T-helper 17 cell (primary cell): ENCODE data around the gene PCAT6. TPM values are rescaled to one million over a fixed set of nuclear protein-coding genes. Genes with fewer than 3 reads are reported as not detected.

Experiments
- ATAC-seq: fragments of 150-1000 bp; cut with Tn5 transposase; 2 replicates; pipeline ENCODE4 v1.10.0; 2021; ENCODE audit warnings: mild to moderate bottlenecking, moderate library complexity
- DNase-seq, 3 donors: peaks; one replicate each; pipeline versions ENCODE4 v3.0.0 to v3.0.0-alpha.2; 2020 to 2021
- H3K9me3 ChIP-seq: one replicate; pipeline ENCODE4 v1.7.0; 2013; ENCODE audit warnings: low read length, mild to moderate bottlenecking; ENCODE audit not compliant: control insufficient read depth, poor library complexity, severe bottlenecking
- H3K27ac Mint-ChIP-seq: one replicate; pipeline ENCODE4 v1.8.0; 2022; ENCODE audit warnings: mild to moderate bottlenecking, moderate library complexity, mixed read lengths
- H3K27me3 Mint-ChIP-seq: one replicate; pipeline ENCODE4 v1.8.0; 2022; ENCODE audit warnings: mixed read lengths
- H3K36me3 Mint-ChIP-seq: one replicate; pipeline ENCODE4 v1.8.0; 2022; ENCODE audit warnings: low read depth, mixed read lengths
- H3K4me1 Mint-ChIP-seq: one replicate; pipeline ENCODE4 v1.8.0; 2022; ENCODE audit warnings: mild to moderate bottlenecking, mixed read lengths
- H3K4me3 Mint-ChIP-seq: one replicate; pipeline ENCODE4 v1.8.0; 2022; ENCODE audit warnings: mild to moderate bottlenecking, moderate library complexity, mixed read lengths
- total RNA-seq, 4 donors: library from RNA in 2 of 4; stranded (reverse) in 2 of 4; gene quantifications; one replicate each; pipeline ENCODE4 v1.2.3 and lab custom pipeline; 2022 to 2026

Gene PCAT6
- total RNA-seq, 2 donors from 2014 or later, result 0.97 TPM; not detected in 1

GRCh38 chr1:202843081-202843480, 32.3 kb downstream of the PCAT6 start:
- no peak overlapping the region for H3K4me3 Mint-ChIP-seq
- no peaks in the 10 kb centered on the region for H3K9me3 ChIP-seq
- no peak for DNase-seq
- no peaks in the 10 kb centered on the region for H3K36me3 Mint-ChIP-seq
- peaks cover 3% of the 10 kb centered on the region for H3K4me1 Mint-ChIP-seq
- no peak for ATAC-seq
- peak overlapping the region; percentile 39 for H3K27ac Mint-ChIP-seq
- no peaks in the 10 kb centered on the region for H3K27me3 Mint-ChIP-seq

GRCh38 chr1:202844259-202844658, 33.5 kb downstream of the PCAT6 start:
- peaks cover 5% of the 10 kb centered on the region for H3K4me1 Mint-ChIP-seq
- no peaks in the 10 kb centered on the region for H3K36me3 Mint-ChIP-seq
- no peak overlapping the region for H3K4me3 Mint-ChIP-seq
- DNase-seq, result no peak
- no peak for ATAC-seq
- H3K27ac Mint-ChIP-seq, result no peak overlapping the region
- H3K27me3 Mint-ChIP-seq, result no peaks in the 10 kb centered on the region
- H3K9me3 ChIP-seq, result no peaks in the 10 kb centered on the region

DNA sequence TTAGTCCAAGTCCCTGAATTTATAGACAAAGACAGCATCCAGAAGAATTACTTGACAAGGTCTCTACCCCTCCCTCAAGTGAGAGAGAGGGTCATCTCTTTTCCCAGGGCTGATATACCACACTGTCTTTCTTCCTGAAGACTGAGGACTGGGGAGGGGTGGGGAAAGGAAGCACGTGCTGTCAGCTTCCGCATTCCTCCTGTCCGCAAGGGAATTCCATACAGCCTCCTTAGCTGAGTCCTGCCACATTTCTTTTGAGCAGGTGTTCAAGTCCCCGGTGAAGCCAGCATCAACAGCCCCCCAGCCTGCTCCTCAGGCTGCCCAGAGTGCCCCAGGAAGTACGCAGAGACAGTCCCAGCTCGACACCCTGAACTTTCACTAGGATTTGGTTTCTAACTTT, 34.2 kb downstream of the PCAT6 start:
- Mint-ChIP-seq H3K4me1 (peaks cover 5% of the 10 kb centered on the region), H3K36me3 (no peaks in the 10 kb centered on the region), H3K27ac (no peak overlapping the region), H3K27me3 (no peaks in the 10 kb centered on the region), H3K4me3 (no peak overlapping the region)
- no peak for DNase-seq
- no peaks in the 10 kb centered on the region for H3K9me3 ChIP-seq
- ATAC-seq, result no peak

DNA sequence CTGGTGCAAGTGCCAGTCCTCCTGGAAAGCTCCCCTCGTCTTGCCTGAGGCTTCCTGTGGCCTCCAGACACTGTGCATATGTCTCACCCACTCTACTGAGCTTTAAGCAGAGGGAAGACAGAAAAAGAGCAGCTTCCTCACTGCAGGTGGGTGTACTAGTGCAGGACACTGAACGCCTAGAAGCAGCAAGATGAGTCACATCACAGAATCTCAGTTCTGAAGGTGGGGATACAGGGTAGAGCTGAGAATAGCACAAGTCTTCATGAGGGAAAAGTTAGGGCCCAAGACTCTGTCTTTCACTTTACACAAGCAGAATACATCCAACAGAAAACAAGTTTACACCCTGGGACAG, 37.4 kb downstream of the PCAT6 start:
- H3K9me3 ChIP-seq, result no peaks in the 10 kb centered on the region
- no peak for ATAC-seq
- H3K4me3 Mint-ChIP-seq, result no peak overlapping the region
- no peak for DNase-seq
- no peak overlapping the region for H3K27ac Mint-ChIP-seq
- H3K27me3 Mint-ChIP-seq, result no peaks in the 10 kb centered on the region
- H3K36me3 Mint-ChIP-seq, result no peaks in the 10 kb centered on the region
- H3K4me1 Mint-ChIP-seq, result peaks cover 5% of the 10 kb centered on the region

DNA sequence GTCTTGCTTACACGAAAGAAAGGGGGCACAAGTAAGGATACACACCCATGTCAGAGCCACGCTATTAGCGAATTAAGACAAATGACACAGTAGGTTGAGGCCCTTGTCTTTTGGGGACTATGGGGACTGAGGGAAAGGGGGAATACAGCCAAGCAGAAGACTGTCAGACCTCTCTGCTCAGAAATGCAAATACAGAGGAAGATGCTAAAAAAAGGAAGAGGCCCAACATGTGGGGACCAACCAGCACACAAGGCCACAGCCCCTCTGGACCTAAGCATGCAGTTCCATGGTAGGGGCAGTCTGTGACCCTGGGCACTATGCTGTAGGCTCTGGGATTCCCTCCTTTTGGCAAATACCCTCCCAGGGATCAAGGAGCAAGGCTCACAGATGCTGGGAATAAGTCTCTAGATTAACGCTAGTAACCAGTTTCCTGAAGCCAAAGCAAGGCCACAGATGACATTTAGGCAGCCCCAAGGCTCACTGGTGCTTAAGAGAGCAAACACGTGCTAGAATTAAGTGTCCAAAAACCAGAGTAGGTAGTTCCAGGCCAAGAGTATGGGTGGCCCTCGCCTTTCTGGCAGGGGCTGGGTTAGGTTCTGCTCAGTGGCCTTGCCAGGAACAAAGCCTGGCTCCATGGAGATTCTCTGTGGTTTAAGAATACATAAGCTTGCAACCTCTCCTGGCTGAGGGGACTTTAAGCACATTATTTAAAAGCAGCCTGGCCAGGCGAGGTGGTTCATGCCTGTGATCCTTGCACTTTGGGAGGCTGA, 40.0 kb downstream of the PCAT6 start:
- Mint-ChIP-seq H3K36me3 (no peaks in the 10 kb centered on the region), H3K27me3 (no peaks in the 10 kb centered on the region), H3K4me3 (peak overlapping the region; percentile 25), H3K27ac (no peak overlapping the region), H3K4me1 (peaks cover 3% of the 10 kb centered on the region)
- no peak for ATAC-seq
- no peaks in the 10 kb centered on the region for H3K9me3 ChIP-seq
- DNase-seq, result no peak

GRCh38 chr1:202852163-202852904, 41.6 kb downstream of the PCAT6 start:
- DNase-seq (peak in 2 of 3 donors; percentile 9 to 25), ATAC-seq (peak; percentile 84)
- Mint-ChIP-seq H3K4me1 (peaks cover 3% of the 10 kb centered on the region), H3K27me3 (no peaks in the 10 kb centered on the region), H3K27ac (no peak overlapping the region), H3K4me3 (no peak overlapping the region), H3K36me3 (no peaks in the 10 kb centered on the region)
- H3K9me3 ChIP-seq, result no peaks in the 10 kb centered on the region

DNA sequence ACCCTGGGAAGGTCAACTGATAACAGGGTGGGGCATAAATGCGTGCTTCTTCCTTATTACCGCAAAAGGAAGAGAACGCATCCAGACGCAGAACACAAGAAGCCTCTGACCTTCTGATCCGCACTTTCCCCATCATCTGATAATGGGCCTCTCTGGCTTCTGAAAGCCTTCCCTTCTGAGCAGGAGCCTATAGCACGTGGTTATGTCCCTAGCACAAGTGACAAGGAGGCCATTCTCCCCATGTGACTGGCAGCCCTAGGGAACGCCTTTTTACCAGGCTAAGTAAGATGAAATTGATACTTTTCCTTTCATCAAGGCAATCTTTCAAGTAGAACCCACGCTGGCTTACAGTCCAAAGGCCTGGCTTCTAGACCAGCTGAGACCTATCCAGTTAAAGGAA, 44.0 kb downstream of the PCAT6 start:
- ATAC-seq, result no peak
- H3K36me3 Mint-ChIP-seq, result no peaks in the 10 kb centered on the region
- peaks cover 3% of the 10 kb centered on the region for H3K27me3 Mint-ChIP-seq
- no peak for DNase-seq
- H3K9me3 ChIP-seq, result no peaks in the 10 kb centered on the region
- no peak overlapping the region for H3K27ac Mint-ChIP-seq
- no peak overlapping the region for H3K4me3 Mint-ChIP-seq
- H3K4me1 Mint-ChIP-seq, result no peaks in the 10 kb centered on the region

DNA sequence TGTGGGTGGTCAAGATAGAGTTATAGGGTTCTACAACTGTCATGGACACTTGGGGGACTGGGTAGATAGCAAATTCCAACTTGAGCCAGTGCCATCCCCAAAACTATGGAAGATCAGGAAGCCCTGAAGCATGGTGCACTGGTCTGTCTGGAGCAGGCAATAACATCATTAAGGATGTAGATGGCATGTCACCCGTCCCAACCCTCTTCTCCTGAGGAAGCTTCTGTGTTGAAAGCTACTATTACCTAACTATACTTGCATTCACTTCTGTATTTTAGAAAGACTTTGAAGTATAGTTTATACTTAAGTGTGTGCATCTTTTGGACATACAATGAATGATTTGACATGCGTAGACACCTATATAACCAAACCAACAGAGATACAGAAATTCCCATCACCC, 45.3 kb downstream of the PCAT6 start:
- ATAC-seq (no peak), DNase-seq (no peak)
- Mint-ChIP-seq H3K4me1 (peaks cover 4% of the 10 kb centered on the region), H3K4me3 (no peak overlapping the region), H3K27ac (no peak overlapping the region), H3K27me3 (peaks cover 15% of the 10 kb centered on the region), H3K36me3 (no peaks in the 10 kb centered on the region)
- no peaks in the 10 kb centered on the region for H3K9me3 ChIP-seq

- H3K4me1 Mint-ChIP-seq, result peaks cover 14% of the 10 kb centered on the region
- H3K27me3 Mint-ChIP-seq, result peaks cover 27% of the 10 kb centered on the region
- no peak overlapping the region for H3K27ac Mint-ChIP-seq
- no peaks in the 10 kb centered on the region for H3K9me3 ChIP-seq
- no peak for ATAC-seq
- DNase-seq, result no peak
- H3K4me3 Mint-ChIP-seq, result no peak overlapping the region
- no peaks in the 10 kb centered on the region for H3K36me3 Mint-ChIP-seq
Observed at GRCh38 chr1:202857136-202857610, 46.4 kb downstream of the PCAT6 start.

- Mint-ChIP-seq H3K27me3 (peaks cover 39% of the 10 kb centered on the region), H3K4me3 (no peak overlapping the region), H3K36me3 (no peaks in the 10 kb centered on the region), H3K4me1 (peaks cover 14% of the 10 kb centered on the region), H3K27ac (no peak overlapping the region)
- DNase-seq (no peak), ATAC-seq (no peak)
- no peaks in the 10 kb centered on the region for H3K9me3 ChIP-seq
Observed at GRCh38 chr1:202858331-202858730, 47.6 kb downstream of the PCAT6 start.

DNA sequence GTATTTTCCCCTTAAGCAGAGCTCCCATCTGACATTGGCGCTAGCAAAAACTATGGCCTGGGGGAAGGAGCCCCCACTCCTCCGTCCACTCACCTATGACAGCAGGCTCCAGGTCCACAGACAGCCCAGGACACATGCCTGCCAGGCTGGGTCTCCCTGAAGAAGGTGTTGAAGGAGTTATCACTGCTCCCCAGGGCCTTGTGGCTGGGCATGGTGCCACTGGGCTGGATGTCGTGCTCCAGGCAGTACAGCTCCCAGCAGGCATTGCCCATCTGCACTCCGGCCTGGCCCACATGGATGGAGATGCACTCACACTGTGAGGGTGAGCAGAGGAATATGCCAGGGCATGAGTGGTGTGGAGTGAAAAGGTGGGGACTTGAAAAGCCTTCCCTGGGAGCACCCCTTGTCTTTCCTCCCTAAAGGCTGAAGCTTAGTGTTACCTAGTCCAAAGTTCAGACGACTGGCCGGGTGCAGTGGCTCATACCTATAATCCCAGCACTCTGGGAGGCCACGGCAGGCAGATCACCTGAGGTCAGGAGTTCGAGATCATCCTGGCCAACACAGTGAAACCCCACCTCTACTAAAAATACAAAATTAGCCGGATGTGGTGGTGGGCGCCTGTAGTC, 48.1 kb downstream of the PCAT6 start:
- Mint-ChIP-seq H3K36me3 (no peaks in the 10 kb centered on the region), H3K4me1 (peaks cover 14% of the 10 kb centered on the region), H3K4me3 (no peak overlapping the region), H3K27ac (no peak overlapping the region), H3K27me3 (peaks cover 42% of the 10 kb centered on the region)
- ATAC-seq (no peak), DNase-seq (no peak)
- no peaks in the 10 kb centered on the region for H3K9me3 ChIP-seq

DNA sequence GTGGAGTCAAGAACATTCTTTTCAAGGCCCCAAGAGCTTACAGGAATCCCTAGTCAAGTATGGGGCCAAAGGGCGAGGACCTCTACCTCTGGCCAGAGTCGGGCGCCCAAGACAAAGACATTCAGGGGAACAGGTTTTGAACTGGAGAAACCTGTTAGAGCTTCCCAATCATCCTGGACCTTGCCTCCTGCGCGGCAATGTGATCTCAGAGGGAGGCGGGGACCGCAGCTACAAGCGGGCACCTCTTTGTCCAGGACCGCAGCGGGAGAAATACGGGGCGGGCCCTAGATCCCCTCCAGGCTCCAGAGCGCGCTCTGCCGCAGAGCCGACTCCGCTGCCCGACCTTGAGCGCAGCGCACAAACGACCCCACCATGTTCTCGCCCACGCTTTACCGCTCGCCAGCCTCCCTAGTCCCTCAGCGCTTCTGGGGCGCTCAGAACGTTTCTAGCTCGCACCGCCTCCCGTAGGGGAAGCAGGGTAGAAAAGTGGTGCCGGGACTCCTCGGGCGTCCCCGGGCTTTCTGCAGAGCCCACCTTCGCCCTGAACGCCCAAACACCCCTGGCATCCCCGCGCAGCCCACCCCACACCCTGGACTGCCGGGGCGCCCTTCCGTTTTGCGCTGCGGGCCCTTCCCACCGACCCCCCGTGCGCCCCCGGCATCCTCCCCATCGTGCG, 50.1 kb downstream of the PCAT6 start:
- DNase-seq, result peak in 1 of 3 donors; percentile 14
- ATAC-seq, result peak; percentile 73
- peaks cover 62% of the 10 kb centered on the region for H3K27me3 Mint-ChIP-seq
- H3K9me3 ChIP-seq, result no peaks in the 10 kb centered on the region
- H3K4me3 Mint-ChIP-seq, result peak overlapping the region; percentile 91
- H3K36me3 Mint-ChIP-seq, result no peaks in the 10 kb centered on the region
- peaks cover 14% of the 10 kb centered on the region for H3K4me1 Mint-ChIP-seq
- peak overlapping the region; percentile 60 for H3K27ac Mint-ChIP-seq
